Effector memory CD8-positive, alpha-beta T cell (primary cell): ENCODE measurements around the gene DAZAP1.

ENCODE experiments used
- ATAC-seq: fragments of 150-1000 bp; cut with Tn5 transposase; replicated peaks from 2 replicates; pipeline ENCODE4 v1.10.0; 2021; ENCODE audit warnings: mild to moderate bottlenecking, moderate library complexity
- DNase-seq, 3 experiments: peaks; one replicate each; pipeline ENCODE4 v3.0.0; 2021
- H3K27ac Mint-ChIP-seq, 2 donors: one replicate each; pipeline ENCODE4 v1.8.0; 2022; ENCODE audit warnings: mild to moderate bottlenecking in 2 of 2, mixed read lengths in 2 of 2, moderate library complexity in 2 of 2
- H3K27me3 Mint-ChIP-seq, 2 donors: one replicate each; pipeline ENCODE4 v1.8.0; 2022; ENCODE audit warnings: mixed read lengths in 2 of 2
- H3K36me3 Mint-ChIP-seq: one replicate; pipeline ENCODE4 v1.8.0; 2022; ENCODE audit warnings: mild to moderate bottlenecking, moderate library complexity, mixed read lengths; ENCODE audit not compliant: insufficient read depth
- H3K4me1 Mint-ChIP-seq, 2 donors: one replicate each; pipeline ENCODE4 v1.8.0; 2022; ENCODE audit warnings: low read depth in 2 of 2, mixed read lengths in 2 of 2
- H3K4me3 Mint-ChIP-seq, 2 donors: one replicate each; pipeline ENCODE4 v1.8.0; 2022; ENCODE audit warnings: mild to moderate bottlenecking in 2 of 2, mixed read lengths in 2 of 2, moderate library complexity in 2 of 2
- H3K9me3 Mint-ChIP-seq, 2 donors: one replicate each; pipeline ENCODE4 v1.8.0; 2022; ENCODE audit warnings: mixed read lengths in 2 of 2

Gene DAZAP1

DNA sequence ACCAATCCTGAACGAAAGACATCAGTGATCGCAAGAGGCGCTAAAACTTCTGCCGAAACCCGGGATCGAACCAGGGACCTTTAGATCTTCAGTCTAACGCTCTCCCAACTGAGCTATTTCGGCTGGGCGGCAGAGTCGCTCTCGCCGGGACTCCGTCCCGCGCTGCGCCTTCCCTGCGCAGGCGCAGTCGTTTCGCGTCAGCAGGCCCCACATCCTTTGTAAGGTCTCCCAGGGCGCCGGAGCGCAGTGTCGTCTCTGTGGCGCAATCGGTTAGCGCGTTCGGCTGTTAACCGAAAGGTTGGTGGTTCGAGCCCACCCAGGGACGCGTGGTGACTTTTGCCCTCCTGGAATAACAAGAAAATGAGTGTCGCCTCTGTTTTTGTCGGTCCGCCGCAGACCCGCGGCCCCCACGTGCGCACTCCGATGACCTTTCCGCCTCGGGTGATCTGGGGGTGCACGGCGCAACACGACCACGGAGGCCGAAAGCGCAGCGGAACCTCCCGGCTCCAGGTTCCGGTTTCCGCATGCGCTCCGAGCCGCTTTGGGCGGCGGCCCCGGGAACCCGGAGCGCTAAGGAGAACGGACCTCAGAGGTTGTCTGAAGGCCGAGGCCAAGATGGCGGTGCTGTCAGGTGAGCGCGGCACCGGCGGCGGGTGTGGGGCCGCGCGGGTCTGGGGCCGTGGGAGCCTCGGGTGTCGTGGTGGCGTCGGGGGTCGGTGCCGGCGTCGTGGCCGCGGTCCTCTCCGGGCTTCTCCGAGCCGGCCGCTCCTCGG is 23.9 kb upstream of the DAZAP1 start, which contains the start of gene NDUFS7:
NDUFS7 (plus strand) TSS at position 596 of the 773 bp plus-strand sequence; CDS start at position 616, 20 bp downstream.
- peaks cover 5 to 9% of the 10 kb centered on the region in 2 donors for H3K27me3 Mint-ChIP-seq
- H3K4me3 Mint-ChIP-seq = peak within 1 kb of the TSS; percentile 97 to 99
- ATAC-seq (peak; percentile 84), DNase-seq (peak; percentile 92 to 99 (median 98))
- H3K4me1 Mint-ChIP-seq = peaks cover 25 to 27% of the 10 kb centered on the region in 2 donors
- H3K36me3 Mint-ChIP-seq = peaks cover 35% of the 10 kb centered on the region
- H3K27ac Mint-ChIP-seq = peak within 1 kb of the TSS; percentile 100
- H3K9me3 Mint-ChIP-seq = peaks cover 0 to 2% of the 10 kb centered on the region in 2 donors

DNA sequence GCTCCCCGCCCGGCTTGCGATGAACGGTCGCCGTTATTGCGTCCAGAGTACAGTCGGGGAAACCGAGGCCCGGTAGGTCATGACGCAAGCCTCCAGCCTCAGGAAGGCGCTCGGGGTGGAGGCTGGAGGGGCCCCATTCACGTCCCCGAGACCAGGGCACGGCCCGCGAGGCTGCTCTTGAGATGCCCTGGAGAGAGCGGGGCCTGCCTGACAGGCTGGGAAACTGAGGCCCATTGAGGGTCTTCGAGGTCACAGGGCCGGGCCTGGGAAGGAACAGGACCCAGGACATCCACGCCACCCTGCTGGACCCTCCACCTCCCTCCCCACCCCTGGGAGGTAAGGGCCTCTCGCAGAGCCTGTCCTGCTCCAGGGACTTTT is 23.3 kb upstream of the DAZAP1 start:
- peaks cover 25 to 27% of the 10 kb centered on the region in 2 donors for H3K4me1 Mint-ChIP-seq
- DNase-seq (no peak), ATAC-seq (no peak)
- peaks cover 5 to 9% of the 10 kb centered on the region in 2 donors for H3K27me3 Mint-ChIP-seq
- H3K27ac Mint-ChIP-seq = peak overlapping the region; percentile 100
- peaks cover 0 to 2% of the 10 kb centered on the region in 2 donors for H3K9me3 Mint-ChIP-seq
- H3K4me3 Mint-ChIP-seq = peak overlapping the region; percentile 97 to 99
- H3K36me3 Mint-ChIP-seq = peaks cover 35% of the 10 kb centered on the region

DNA sequence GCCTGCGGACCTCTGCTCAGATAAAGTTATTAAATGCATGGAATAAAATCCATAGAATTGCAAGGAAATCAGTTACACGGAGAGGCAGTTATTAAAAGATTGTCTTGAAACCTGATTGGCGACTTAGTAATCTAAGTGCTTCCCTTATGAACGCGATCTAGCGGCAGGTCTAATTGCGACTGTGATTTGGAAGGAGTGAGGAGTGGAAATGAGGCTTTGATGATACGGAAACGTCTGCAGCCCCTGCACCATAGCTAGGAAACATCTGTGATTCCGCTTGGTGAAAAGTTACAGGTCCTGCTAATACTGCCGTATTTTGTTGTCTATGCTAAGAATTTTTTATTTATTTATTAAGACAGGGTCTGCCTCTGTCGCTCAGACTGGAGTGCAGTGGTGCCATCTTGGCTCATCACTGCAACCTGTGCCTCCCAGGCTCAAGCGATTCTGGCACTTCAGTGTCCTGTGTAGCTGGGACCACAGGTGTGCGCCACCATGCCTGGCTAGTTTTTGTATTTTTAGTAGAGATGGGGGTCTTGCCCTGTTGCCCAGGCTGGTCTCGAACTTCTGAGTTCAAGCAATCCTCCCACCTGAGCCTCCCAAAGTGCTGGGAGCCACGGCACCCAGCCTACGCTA is 22.8 kb upstream of the DAZAP1 start:
- H3K27ac Mint-ChIP-seq = peak overlapping the region; percentile 100
- H3K36me3 Mint-ChIP-seq = peaks cover 38% of the 10 kb centered on the region
- peaks cover 5 to 9% of the 10 kb centered on the region in 2 donors for H3K27me3 Mint-ChIP-seq
- DNase-seq (no peak), ATAC-seq (no peak)
- H3K4me3 Mint-ChIP-seq = peak overlapping the region; percentile 97 to 99
- H3K9me3 Mint-ChIP-seq = peaks cover 0 to 2% of the 10 kb centered on the region in 2 donors
- peaks cover 25 to 27% of the 10 kb centered on the region in 2 donors for H3K4me1 Mint-ChIP-seq

- no peak for DNase-seq
- H3K36me3 Mint-ChIP-seq = peaks cover 44% of the 10 kb centered on the region
- H3K4me1 Mint-ChIP-seq = peaks cover 25 to 28% of the 10 kb centered on the region in 2 donors
- no peak overlapping the region for H3K4me3 Mint-ChIP-seq
- H3K9me3 Mint-ChIP-seq = peaks cover 0 to 2% of the 10 kb centered on the region in 2 donors
- no peak overlapping the region for H3K27ac Mint-ChIP-seq
- H3K27me3 Mint-ChIP-seq = peaks cover 5 to 9% of the 10 kb centered on the region in 2 donors
- ATAC-seq = no peak
Observed at GRCh38 chr19:1385816-1386215, 21.6 kb upstream of the DAZAP1 start.

DNA sequence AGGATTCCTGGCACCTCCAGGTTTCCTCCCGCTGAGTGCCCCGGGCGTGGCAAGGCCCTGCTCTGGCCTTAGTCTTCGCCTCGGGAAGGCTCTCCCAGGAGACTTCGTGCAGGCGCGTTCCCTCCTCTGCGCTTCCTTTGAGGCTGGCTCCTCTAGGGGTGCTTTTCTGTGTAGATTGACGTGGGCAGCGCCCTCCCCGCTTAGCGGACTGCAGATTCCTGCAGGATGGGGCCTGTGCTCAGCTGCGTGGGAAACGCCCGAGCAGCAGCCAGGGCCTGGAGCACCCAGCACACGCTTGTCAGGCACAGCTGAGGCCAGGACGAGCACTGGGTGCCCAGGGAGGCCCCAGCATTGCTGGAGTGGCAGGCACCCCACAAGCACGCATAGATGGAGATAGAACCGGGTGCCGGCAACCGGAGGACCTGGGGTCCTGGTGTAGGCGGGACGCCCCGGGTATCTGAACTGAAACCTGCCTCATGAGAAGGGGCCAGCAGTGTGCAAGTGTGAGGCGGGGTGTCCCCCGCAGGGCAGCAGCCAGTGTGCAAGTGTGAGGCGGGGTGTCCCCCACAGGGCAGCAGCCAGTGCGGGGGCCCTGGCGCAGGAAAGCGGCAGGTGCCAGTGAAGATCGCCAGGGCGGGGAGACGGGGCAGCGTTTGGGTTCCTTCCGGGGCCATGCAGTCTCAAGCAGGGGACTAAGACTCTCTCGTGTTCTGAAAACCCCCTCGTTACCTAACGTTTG is 20.3 kb upstream of the DAZAP1 start:
- no peak for ATAC-seq
- no peak overlapping the region for H3K4me3 Mint-ChIP-seq
- H3K9me3 Mint-ChIP-seq = peaks cover 0 to 2% of the 10 kb centered on the region in 2 donors
- peaks cover 49% of the 10 kb centered on the region for H3K36me3 Mint-ChIP-seq
- DNase-seq = no peak
- peaks cover 5 to 9% of the 10 kb centered on the region in 2 donors for H3K27me3 Mint-ChIP-seq
- H3K4me1 Mint-ChIP-seq = peaks cover 25 to 28% of the 10 kb centered on the region in 2 donors
- no peak overlapping the region for H3K27ac Mint-ChIP-seq

DNA sequence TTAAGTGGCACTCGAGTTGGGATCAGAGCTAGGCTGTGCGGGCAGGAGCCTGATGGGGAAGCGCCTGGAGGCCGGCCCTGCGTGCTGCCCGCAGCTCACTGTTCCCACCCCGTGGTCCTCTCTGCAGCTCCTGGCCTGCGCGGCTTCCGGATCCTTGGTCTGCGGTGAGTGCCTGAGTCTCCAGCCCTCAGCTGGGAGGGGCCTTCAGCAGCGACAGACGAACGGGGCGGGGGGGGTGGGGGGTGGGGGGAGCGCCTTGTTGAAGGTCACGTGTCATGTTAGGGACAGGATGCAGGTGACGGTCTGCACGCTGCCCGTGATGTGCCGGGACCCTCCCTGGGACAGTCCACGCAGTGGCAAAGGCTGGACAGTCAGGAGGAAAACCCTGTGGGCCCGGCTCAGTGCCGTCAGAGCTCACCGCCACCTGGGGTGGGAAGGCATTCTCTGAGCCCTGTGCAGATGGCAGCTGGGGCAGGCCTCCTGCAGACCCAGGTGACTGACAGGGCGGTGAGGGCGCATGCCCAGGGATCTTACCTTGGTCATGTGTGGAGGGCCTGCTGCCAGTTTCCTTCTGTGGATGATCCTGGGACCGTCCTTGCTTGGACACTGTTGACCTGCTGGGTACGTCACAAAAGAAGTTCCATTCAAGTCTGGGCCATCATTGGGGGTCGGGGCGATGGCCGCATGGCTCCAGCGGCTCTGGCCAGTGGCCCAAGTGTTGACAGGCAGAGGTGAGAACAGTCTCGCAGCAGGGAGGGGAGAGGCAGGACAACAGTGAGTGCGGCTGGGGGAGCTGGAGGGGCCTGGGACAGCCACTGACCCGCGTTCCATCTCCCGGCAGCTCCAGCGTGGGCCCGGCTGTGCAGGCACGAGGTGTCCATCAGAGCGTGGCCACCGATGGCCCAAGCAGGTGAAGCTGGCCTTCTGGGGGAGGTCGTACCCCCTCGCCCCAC is 19.4 kb upstream of the DAZAP1 start:
- H3K36me3 Mint-ChIP-seq = peaks cover 49% of the 10 kb centered on the region
- peaks cover 0 to 2% of the 10 kb centered on the region in 2 donors for H3K9me3 Mint-ChIP-seq
- DNase-seq = no peak
- H3K4me3 Mint-ChIP-seq = no peak overlapping the region
- peaks cover 21 to 26% of the 10 kb centered on the region in 2 donors for H3K4me1 Mint-ChIP-seq
- no peak for ATAC-seq
- H3K27ac Mint-ChIP-seq = no peak overlapping the region
- peaks cover 5 to 8% of the 10 kb centered on the region in 2 donors for H3K27me3 Mint-ChIP-seq

DNA sequence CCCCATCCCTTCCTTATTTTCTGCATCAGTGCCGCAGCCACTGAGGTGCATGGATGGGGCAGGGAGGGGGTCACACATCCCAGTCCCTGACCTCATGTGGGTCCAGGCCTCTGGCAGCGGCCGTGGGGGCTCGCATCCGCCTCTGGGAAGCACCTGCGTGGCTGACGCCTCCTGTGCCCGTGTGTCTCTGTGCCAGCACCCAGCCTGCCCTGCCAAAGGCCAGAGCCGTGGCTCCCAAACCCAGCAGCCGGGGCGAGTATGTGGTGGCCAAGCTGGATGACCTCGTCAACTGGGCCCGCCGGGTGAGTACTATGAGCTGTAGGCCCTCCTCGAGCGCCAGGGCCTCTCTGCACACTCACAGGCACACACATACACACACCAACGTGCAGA is 18.8 kb upstream of the DAZAP1 start:
- no peak overlapping the region for H3K27ac Mint-ChIP-seq
- no peak for ATAC-seq

GRCh38 chr19:1389033-1389940 is 18.1 kb upstream of the DAZAP1 start:
- Mint-ChIP-seq H3K27ac (no peak overlapping the region), H3K27me3 (no peaks in the 10 kb centered on the region), H3K36me3 (peaks cover 41% of the 10 kb centered on the region), H3K4me3 (no peak overlapping the region), H3K4me1 (peaks cover 12 to 16% of the 10 kb centered on the region in 2 donors), H3K9me3 (no peaks in the 10 kb centered on the region)
- ATAC-seq (no peak), DNase-seq (no peak)

More for the DNA sequence above, 18.8 kb upstream of the DAZAP1 start:
- no peak for DNase-seq
- Mint-ChIP-seq H3K4me3 (no peak overlapping the region), H3K27me3 (peaks cover under 1 to 1% of the 10 kb centered on the region in 2 donors), H3K9me3 (no peaks in the 10 kb centered on the region), H3K4me1 (peaks cover 14 to 19% of the 10 kb centered on the region in 2 donors), H3K36me3 (peaks cover 48% of the 10 kb centered on the region)

- Mint-ChIP-seq H3K27me3 (no peaks in the 10 kb centered on the region), H3K4me1 (peaks cover 8 to 10% of the 10 kb centered on the region in 2 donors), H3K9me3 (no peaks in the 10 kb centered on the region), H3K4me3 (no peak overlapping the region), H3K27ac (no peak overlapping the region), H3K36me3 (peaks cover 39% of the 10 kb centered on the region)
- no peak for ATAC-seq
- DNase-seq = no peak
Observed at GRCh38 chr19:1390890-1391423, 16.4 kb upstream of the DAZAP1 start.

GRCh38 chr19:1392407-1392806 is 15.0 kb upstream of the DAZAP1 start:
- no peaks in the 10 kb centered on the region for H3K27me3 Mint-ChIP-seq

DNA sequence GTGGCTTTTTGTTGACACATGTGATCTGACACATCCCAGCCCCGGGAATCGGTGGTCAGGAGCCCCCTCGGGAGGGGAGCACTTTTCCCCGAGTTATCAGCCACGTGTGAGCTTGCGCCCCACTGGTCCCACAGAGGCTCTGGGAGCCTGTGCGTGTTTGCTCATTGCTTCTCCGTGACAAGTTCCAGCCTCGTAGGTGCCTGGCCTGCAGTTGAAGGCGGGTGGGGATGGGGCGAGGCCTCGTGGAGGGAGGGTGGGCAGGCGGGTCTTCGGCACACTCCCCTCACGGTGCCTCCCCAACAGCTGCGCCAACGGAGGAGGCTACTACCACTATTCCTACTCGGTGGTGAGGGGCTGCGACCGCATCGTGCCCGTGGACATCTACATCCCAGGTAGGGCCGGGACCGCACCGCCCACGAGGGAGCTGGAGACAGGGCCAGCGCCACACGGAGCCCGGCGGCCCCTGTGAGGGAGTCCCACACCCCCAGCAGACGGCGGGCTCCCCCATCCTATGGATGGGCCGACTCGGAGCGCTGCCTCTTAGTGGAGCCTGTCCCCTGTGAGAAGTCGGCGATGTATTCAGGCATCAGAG is 14.4 kb upstream of the DAZAP1 start:
- Mint-ChIP-seq H3K4me3 (no peak overlapping the region), H3K9me3 (no peaks in the 10 kb centered on the region), H3K4me1 (peaks cover 0 to 5% of the 10 kb centered on the region in 2 donors), H3K36me3 (peaks cover 40% of the 10 kb centered on the region), H3K27me3 (no peaks in the 10 kb centered on the region), H3K27ac (no peak overlapping the region)
- ATAC-seq = no peak
- DNase-seq = no peak

More at GRCh38 chr19:1392407-1392806, 15.0 kb upstream of the DAZAP1 start:
- no peak overlapping the region for H3K4me3 Mint-ChIP-seq
- peaks cover 0 to 5% of the 10 kb centered on the region in 2 donors for H3K4me1 Mint-ChIP-seq
- peaks cover 40% of the 10 kb centered on the region for H3K36me3 Mint-ChIP-seq
- no peaks in the 10 kb centered on the region for H3K9me3 Mint-ChIP-seq
- ATAC-seq (no peak), DNase-seq (no peak)
- H3K27ac Mint-ChIP-seq = no peak overlapping the region
